Endothelial cell of umbilical vein (primary cell): Measurements from ENCODE around the gene GRIFIN. TPM values are rescaled to one million over a fixed set of nuclear protein-coding genes. Genes with fewer than 3 reads are reported as not detected.

ENCODE experiments used
- BruUV-seq: library from RNA; stranded (reverse); fragments of 400-500 nt; replicated peaks from 2 replicates; lab custom pipeline; 2021; lab: Mats Ljungman, UMichigan
- CTCF ChIA-PET: fragments of 300-600, 350-600 bp; sonication (Branson Sonifier 250); formaldehyde crosslinking; loops from one replicate; lab custom pipeline; 2021; ENCODE audit warnings: antibody characterized with exemption, inconsistent platforms; lab: Charles Lee
- POLR2A ChIA-PET: fragments of 300-600, 350-600 bp; sonication (Branson Sonifier 250); formaldehyde crosslinking; loops from one replicate; lab custom pipeline; 2021; ENCODE audit warnings: antibody characterized with exemption, inconsistent platforms; lab: Charles Lee
- DNase-seq: peaks from one replicate; pipeline ENCODE4 v3.0.0-alpha.2; 2011; ENCODE audit warnings: low read depth, low spot score
- FAIRE-seq: peaks from 2 replicates; lab custom pipeline; 2011; peaks lifted over from hg19 to GRCh38; lab: Jason Lieb, UNC
- H2AFZ ChIP-seq: 2 replicates; pipeline ENCODE4 v1.6.0; 2012; ENCODE audit warnings: low read depth, low read length, control low read depth, inconsistent platforms
- H3K27ac ChIP-seq: 2 replicates; pipeline ENCODE4 v1.5.1; 2011; ENCODE audit warnings: low read depth, mild to moderate bottlenecking, control low read depth, low read length, moderate library complexity; ENCODE audit not compliant: insufficient read depth
- H3K27me3 ChIP-seq, 2 experiments: 2 replicates each; pipeline versions ENCODE4 v1.6.0 to v1.6.1; 2011; ENCODE audit warnings: low read length in 2 of 2, mixed read lengths in 1 of 2; ENCODE audit not compliant: control insufficient read depth in 2 of 2, insufficient read depth in 2 of 2
- H3K36me3 ChIP-seq, 2 experiments: 2 replicates in 1 of 2; 3 replicates in 1 of 2; pipeline ENCODE4 v1.5.1; 2011; ENCODE audit warnings: low read length in 2 of 2, mild to moderate bottlenecking in 1 of 2, moderate library complexity in 1 of 2; ENCODE audit not compliant: control insufficient read depth in 2 of 2, insufficient read depth in 2 of 2; ENCODE audit errors: extremely low read depth in 1 of 2
- H3K4me1 ChIP-seq: 3 replicates; pipeline ENCODE4 v1.5.1; 2011; ENCODE audit warnings: mild to moderate bottlenecking, low read length; ENCODE audit not compliant: control insufficient read depth, insufficient read depth; ENCODE audit errors: extremely low read depth
- H3K4me2 ChIP-seq: 2 replicates; pipeline ENCODE4 v1.6.1; 2011; ENCODE audit warnings: low read length, control low read depth, mixed read lengths; ENCODE audit not compliant: insufficient read depth
- H3K4me3 ChIP-seq, 3 experiments: fragments of 200-600 bp in 1 of 3; sonication (generic), shearing (Covaris generic) in 1 of 3; replicated peaks in 1 of 3; 2 replicates each; pipeline ENCODE4 v1.5.1; 2011 to 2016; ENCODE audit warnings: control low read depth in 3 of 3, low read length in 3 of 3, mild to moderate bottlenecking in 2 of 3, inconsistent platforms in 1 of 3, low read depth in 1 of 3, moderate library complexity in 1 of 3; ENCODE audit not compliant: insufficient read depth in 1 of 3
- H3K79me2 ChIP-seq: 2 replicates; pipeline ENCODE4 v1.6.0; 2012; ENCODE audit warnings: low read length, inconsistent platforms; ENCODE audit not compliant: control insufficient read depth, insufficient read depth
- H3K9ac ChIP-seq: replicated peaks from 2 replicates; pipeline ENCODE3; 2011; ENCODE audit warnings: low read length, control low read depth; ENCODE audit not compliant: insufficient read depth; ENCODE audit errors: extremely low read depth
- H3K9me1 ChIP-seq: replicated peaks from 3 replicates; pipeline ENCODE4 v1.6.0; 2011; ENCODE audit warnings: mild to moderate bottlenecking, low read length; ENCODE audit not compliant: control insufficient read depth, insufficient read depth; ENCODE audit errors: extremely low read depth
- H3K9me3 ChIP-seq: replicated peaks from 2 replicates; pipeline ENCODE4 v1.5.1; 2012; ENCODE audit warnings: low read length, inconsistent platforms; ENCODE audit not compliant: control insufficient read depth, insufficient read depth
- H4K20me1 ChIP-seq: replicated peaks from 2 replicates; pipeline ENCODE3; 2011; ENCODE audit warnings: mild to moderate bottlenecking, low read length; ENCODE audit not compliant: control insufficient read depth, insufficient read depth; ENCODE audit errors: extremely low read depth
- CTCF ChIP-seq, 2 donors: IDR thresholded peaks; 1 replicate in 1 of 2; 2 replicates in 1 of 2; pipeline ENCODE4 v1.5.1; 2011; ENCODE audit warnings: low read length in 2 of 2, mild to moderate bottlenecking in 2 of 2, moderate library complexity in 2 of 2, control low read depth in 1 of 2, inconsistent platforms in 1 of 2, low read depth in 1 of 2; ENCODE audit not compliant: insufficient read depth in 1 of 2; ENCODE audit errors: extremely low read depth in 1 of 2
- EZH2 ChIP-seq: IDR thresholded peaks from 2 replicates; pipeline ENCODE4 v1.6.1; 2012; ENCODE audit warnings: borderline replicate concordance, low read depth, mild to moderate bottlenecking, moderate library complexity, low read length, inconsistent platforms; ENCODE audit not compliant: severe bottlenecking
- FOS ChIP-seq: IDR thresholded peaks from 2 replicates; pipeline ENCODE4 v1.6.1; 2011; ENCODE audit warnings: mild to moderate bottlenecking, low read length, moderate library complexity, borderline replicate concordance; ENCODE audit not compliant: insufficient read depth
- GATA2 ChIP-seq: IDR thresholded peaks from 2 replicates; pipeline ENCODE4 v1.7.0; 2011; ENCODE audit warnings: low read depth, mild to moderate bottlenecking, moderate library complexity, mixed read lengths, low read length; ENCODE audit not compliant: insufficient read length, insufficient read depth
- JUN ChIP-seq: IDR thresholded peaks from 2 replicates; pipeline ENCODE4 v1.6.1; 2011; ENCODE audit warnings: borderline replicate concordance, low read depth; ENCODE audit not compliant: insufficient read length, insufficient read depth
- MYC ChIP-seq: IDR thresholded peaks from one replicate; pipeline ENCODE4 v1.6.1; 2011; ENCODE audit warnings: mild to moderate bottlenecking, low read depth, low read length
- POLR2A ChIP-seq: IDR thresholded peaks from 2 replicates; pipeline ENCODE4 v1.6.1; 2012; ENCODE audit warnings: low read depth, mild to moderate bottlenecking, control low read depth, low read length
- POLR2AphosphoS5 ChIP-seq: IDR thresholded peaks from 2 replicates; pipeline ENCODE4 v1.6.1; 2012; ENCODE audit warnings: low read depth, mild to moderate bottlenecking, control low read depth, low read length, moderate library complexity; ENCODE audit not compliant: insufficient read depth
- dilution Hi-C: fragments of 300-500 bp; cut with MboI; formaldehyde crosslinking; loops from one replicate; pipeline ENCODE4 v1.15.0; 2019; ENCODE audit warnings: low sequenced_read_pairs; ENCODE audit not compliant: extremely low pct_ligation_motif_present
- intact Hi-C: fragments of 100-400 bp; cut with micrococcal nuclease; formaldehyde crosslinking; loops from one replicate; pipeline ENCODE4 v1.10.0; 2022
- polyA plus RNA-seq, 4 experiments: library from polyadenylated mRNA; depleted of rRNA in 3 of 4; stranded (reverse) in 3 of 4; unstranded in 1 of 4; fragments of >200 nt; gene quantifications; 2 replicates each; pipeline versions ENCODE4 v1.2.1 to v1.2.3, GENCODE V29; 2011 to 2012; ENCODE audit warnings: missing spikeins in 1 of 4
- total RNA-seq: library from RNA; stranded (reverse); gene quantifications from 2 replicates; pipeline ENCODE4 v1.2.3, GENCODE V29; 2021
- TF ChIP-seq, protein P1 (sequence below): IDR thresholded peaks from 2 replicates; pipeline ENCODE4 v1.6.1; 2011; ENCODE audit not compliant: insufficient read depth, insufficient read length

GRIFIN gene
- total and polyA plus RNA-seq, 2 donors (not counting 3 experiments of a cell fraction or from before 2014, with no cell fraction given): not detected

DNA sequence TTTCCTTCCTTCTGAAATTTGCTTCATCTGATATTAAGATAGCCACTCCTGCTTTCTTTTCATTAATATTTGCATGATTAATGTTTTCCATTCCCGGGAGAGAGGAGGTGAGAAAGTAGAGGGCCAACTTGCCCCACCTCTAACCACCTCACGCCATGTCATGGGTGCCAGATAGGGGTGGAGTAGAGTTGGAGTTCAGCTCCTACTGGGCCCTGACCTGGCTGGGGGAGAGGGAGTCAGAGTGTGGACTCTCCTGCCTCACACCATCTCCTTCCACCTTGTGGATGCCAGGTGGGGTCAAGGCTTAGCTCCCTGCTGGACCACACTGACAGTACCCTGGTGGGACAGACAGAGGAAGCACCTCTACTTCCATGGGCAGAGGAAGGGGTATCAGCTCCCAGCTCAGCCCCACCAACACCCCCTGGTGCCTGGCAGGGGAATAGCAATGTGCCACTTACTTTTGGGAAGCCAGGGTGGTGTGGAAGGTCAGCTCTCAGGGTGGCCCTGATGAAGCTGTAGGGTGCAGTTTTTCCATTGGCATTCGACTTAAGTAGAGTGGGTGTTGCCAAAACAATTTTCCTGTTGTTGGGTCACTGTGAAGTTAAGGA, 44.8 kb downstream of the GRIFIN start:
- DNase-seq (peak; percentile 9), FAIRE-seq (peak; percentile 15)
- no peak overlapping the region for H2AFZ ChIP-seq
- ChIA-PET POLR2A (no interaction called here), CTCF (interaction anchor here (0.6 to 2.1 kb wide), 17 partner anchors 10 to 279 kb away, joined by 3 to 29 read pairs (median 4); partner anchors contain the start of gene CHST12)
- TF ChIP-seq CTCF (IDR thresholded peaks at IDR 0.05; ENCODE audit: extremely low read depth in 1 of 2, insufficient read depth in 1 of 2, low read depth in 1 of 2, low read length in 2 of 2) (peak; percentile 68 to 72), POLR2A (no peak), POLR2AphosphoS5 (no peak), MYC (no peak)
- no peak overlapping the region for H3K9ac ChIP-seq
- no peaks in the 10 kb centered on the region for H3K9me3 ChIP-seq
- H3K4me3 ChIP-seq: no peak overlapping the region
- no peaks in the 10 kb centered on the region for H4K20me1 ChIP-seq
- H3K27me3 ChIP-seq: no peaks in the 10 kb centered on the region
- intact Hi-C loops: loop anchor here (1.0 to 10.0 kb wide), 5 partner anchors 19 to 857 kb away; partner anchors contain the start of gene PSMG3
- peaks cover 0 to 7% of the 10 kb centered on the region in 2 experiments for H3K36me3 ChIP-seq
- dilution Hi-C loops: no loop called here
- H3K79me2 ChIP-seq: no peaks in the 10 kb centered on the region
- H3K9me1 ChIP-seq: no peaks in the 10 kb centered on the region
- no peaks in the 10 kb centered on the region for H3K4me1 ChIP-seq
- no peak overlapping the region for H3K4me2 ChIP-seq
- no TSS peak for BruUV-seq
- no peak overlapping the region for H3K27ac ChIP-seq

DNA sequence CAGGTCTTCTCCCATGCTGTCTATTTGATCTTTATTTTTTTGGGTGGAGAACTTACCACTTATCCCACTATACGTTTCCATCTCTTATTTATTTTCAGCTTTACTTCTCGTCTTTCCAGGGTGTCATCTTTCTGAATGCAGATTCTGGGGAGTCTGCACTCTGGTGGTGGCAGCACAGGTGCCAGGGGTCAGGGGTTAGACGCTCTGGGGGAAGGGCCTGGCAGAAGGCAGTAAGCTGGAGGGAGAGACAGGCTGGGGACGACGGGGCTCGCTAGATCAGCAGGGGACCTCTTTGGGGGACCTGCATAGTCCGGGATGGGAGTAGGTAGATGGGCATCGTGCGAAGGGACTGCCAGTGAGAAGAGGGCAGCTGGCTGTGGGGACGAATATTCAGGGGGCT, 50.4 kb downstream of the GRIFIN start:
- TF ChIP-seq EZH2 (no peak), JUN (no peak), POLR2AphosphoS5 (no peak), MYC (no peak), POLR2A (no peak), FOS (no peak), CTCF (IDR thresholded peaks at IDR 0.05; ENCODE audit: extremely low read depth in 1 of 2, insufficient read depth in 1 of 2, low read depth in 1 of 2, low read length in 2 of 2) (no peak), GATA2 (no peak)
- TF ChIP-seq, protein P1, sequence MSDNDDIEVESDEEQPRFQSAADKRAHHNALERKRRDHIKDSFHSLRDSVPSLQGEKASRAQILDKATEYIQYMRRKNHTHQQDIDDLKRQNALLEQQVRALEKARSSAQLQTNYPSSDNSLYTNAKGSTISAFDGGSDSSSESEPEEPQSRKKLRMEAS: no peak
- no TSS peak for BruUV-seq
- no peaks in the 10 kb centered on the region for H3K9me3 ChIP-seq
- dilution Hi-C loops: no loop called here
- no peaks in the 10 kb centered on the region for H4K20me1 ChIP-seq
- DNase-seq (no peak), FAIRE-seq (no peak)
- no peaks in the 10 kb centered on the region for H3K4me1 ChIP-seq
- H3K4me3 ChIP-seq: no peak overlapping the region
- ChIA-PET POLR2A (interaction anchor here (0.7 kb wide), 1 partner anchor 24 kb away, joined by 3 read pairs; no protein-coding TSS in a partner anchor), CTCF (interaction anchor here (1.9 kb wide), 1 partner anchor 13 kb away, joined by 6 read pairs; no protein-coding TSS in a partner anchor)
- no peaks in the 10 kb centered on the region for H3K36me3 ChIP-seq
- H3K79me2 ChIP-seq: no peaks in the 10 kb centered on the region
- no peak overlapping the region for H2AFZ ChIP-seq
- H3K4me2 ChIP-seq: no peak overlapping the region
- H3K9me1 ChIP-seq: no peaks in the 10 kb centered on the region
- intact Hi-C loops: no loop called here
- H3K27me3 ChIP-seq: no peaks in the 10 kb centered on the region
- H3K9ac ChIP-seq: no peak overlapping the region
- H3K27ac ChIP-seq: no peak overlapping the region
